K562 (cell line): ENCODE results near the gene RTBDN.

ENCODE experiments used
- CAMTA2 ChIP-seq: fragments of 250-450 bp; sonication (Bioruptor Pico); conservative IDR thresholded peaks from 2 replicates; pipeline ENCODE4 v1.5.1; 2022
- CBX1 ChIP-seq: sonication (generic); IDR thresholded peaks from 2 replicates; pipeline ENCODE4 v1.6.1; 2016; ENCODE audit warnings: antibody characterized with exemption, low read depth, mild to moderate bottlenecking
- ELF4 ChIP-seq: fragments of 450-650 bp; formaldehyde crosslinking; IDR thresholded peaks from 2 replicates; pipeline ENCODE4 v1.4.0; 2022; ENCODE audit warnings: missing genetic modification characterization
- RAD21 ChIP-seq, 2 experiments: fragments of 250-450 bp in 1 of 2; fragments of 450-650 bp in 1 of 2; sonication (Bioruptor Pico) in 1 of 2; formaldehyde crosslinking in 1 of 2; IDR thresholded peaks in 1 of 2; conservative IDR thresholded peaks in 1 of 2; 2 replicates each; pipeline versions ENCODE4 v1.4.0 to v1.8.0; 2020 to 2022; ENCODE audit warnings: mild to moderate bottlenecking in 2 of 2, moderate library complexity in 1 of 2
- USF1 ChIP-seq: sonication (generic); formaldehyde crosslinking; IDR thresholded peaks from 2 replicates; pipeline ENCODE4 v1.9.0; 2022; ENCODE audit warnings: mild to moderate bottlenecking, missing genetic modification reagents

- TF ChIP-seq CAMTA2 (no peak), USF1 (CRISPR knock-in tag) (peak; percentile 25; the same call in 1 of the 2 replicates), RAD21 (CRISPR knock-in tag; conservative IDR thresholded peaks at IDR 0.05 in 1 of 2, IDR thresholded peaks at IDR 0.05 in 1 of 2) (peak in 1 of 2 experiments; percentile 18; a peak in 2 of 4 replicates), ELF4 (CRISPR knock-in tag) (peak; percentile 96), CBX1 (peak; percentile 99)
These were observed 42.9 kb downstream of the RTBDN start, which contains the start of gene JUNB for GRCh38 chr19:12791345-12792050.
